Suppressor macrophage (primary cell): Measurements from ENCODE around the gene RAVER2.

Experiments
- DNase-seq, 4 experiments: peaks; one replicate each; pipeline ENCODE4 v3.0.0-alpha.2; 2020 to 2022

RAVER2 gene

DNA sequence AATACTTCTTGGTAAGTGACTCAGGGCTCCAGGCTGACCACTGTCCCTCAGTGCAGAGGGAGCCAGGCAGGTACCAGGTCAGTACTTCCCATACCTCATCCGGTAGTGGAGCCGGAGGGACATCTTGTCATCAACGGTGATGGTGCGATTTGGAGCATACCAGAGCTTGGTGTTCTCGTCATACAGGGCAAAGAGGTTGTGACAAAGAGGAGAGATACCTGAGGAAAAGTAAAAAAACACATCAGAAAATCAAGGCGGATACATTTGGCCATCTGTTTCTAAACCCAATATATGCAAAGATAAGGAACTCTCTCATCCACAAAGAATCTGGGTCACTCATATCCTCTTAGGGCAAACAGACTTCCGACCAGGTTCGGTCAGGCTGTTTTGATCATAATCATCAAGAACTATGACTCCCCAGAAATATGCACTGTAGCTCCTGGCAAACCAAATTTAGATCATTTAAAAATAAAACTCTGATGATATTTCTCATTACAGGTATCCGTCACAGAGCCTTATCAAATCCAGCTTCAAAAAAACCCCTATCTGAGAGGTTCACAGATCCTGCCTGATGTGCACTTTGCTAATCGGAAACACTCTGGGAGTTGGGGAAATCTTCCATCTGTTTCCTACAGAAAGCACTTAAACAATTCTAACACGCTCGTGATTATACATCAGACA is 134.2 kb downstream of the RAVER2 start:
- DNase-seq: no peak

DNA sequence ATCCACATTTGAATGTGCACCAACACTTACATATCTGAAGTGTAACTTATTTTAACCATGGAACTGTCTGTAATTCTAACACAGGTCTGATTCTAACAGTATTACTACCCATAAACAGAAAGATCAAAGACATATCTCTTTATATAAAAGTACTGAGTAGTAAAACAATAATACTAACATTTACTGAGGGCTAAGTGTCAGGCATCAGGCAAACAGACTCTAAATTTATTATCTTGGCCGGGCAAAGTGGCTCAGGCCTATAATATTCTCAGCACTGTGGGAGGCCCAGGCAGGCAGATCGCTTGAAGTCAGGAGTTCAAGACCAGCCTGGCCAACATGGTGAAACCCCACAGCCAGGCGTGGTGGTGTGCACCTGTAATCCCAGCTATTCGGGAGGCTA is 135.6 kb downstream of the RAVER2 start:
- DNase-seq: no peak

DNA sequence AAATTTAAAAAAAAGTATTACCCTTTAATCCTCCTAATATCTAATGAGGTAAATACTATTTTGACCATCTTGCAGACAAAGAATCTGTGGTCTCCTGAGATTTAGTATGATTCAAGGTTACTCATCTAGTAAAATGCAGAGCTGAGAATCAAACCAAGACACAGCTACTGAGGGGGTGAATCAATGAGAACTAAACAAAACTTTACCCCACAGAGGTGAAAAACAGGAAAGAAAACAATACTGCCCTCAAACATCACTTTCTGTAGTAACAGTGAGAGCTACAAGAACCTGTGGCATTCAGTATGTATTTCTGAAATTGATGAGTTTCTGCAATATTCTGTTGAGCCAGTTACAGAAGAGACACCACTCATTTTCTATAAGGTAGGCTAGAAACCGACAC is 136.4 kb downstream of the RAVER2 start:
- no peak for DNase-seq
